Measurements from ENCODE around the gene SIN3B.

SIN3B gene

GRCh38 chr19:16824658-16825311 lies 4.4 kb upstream of the SIN3B start:
- peak overlapping the region; percentile 84 for H3K27ac ChIP-seq
- TF ChIP-seq, protein P1, sequence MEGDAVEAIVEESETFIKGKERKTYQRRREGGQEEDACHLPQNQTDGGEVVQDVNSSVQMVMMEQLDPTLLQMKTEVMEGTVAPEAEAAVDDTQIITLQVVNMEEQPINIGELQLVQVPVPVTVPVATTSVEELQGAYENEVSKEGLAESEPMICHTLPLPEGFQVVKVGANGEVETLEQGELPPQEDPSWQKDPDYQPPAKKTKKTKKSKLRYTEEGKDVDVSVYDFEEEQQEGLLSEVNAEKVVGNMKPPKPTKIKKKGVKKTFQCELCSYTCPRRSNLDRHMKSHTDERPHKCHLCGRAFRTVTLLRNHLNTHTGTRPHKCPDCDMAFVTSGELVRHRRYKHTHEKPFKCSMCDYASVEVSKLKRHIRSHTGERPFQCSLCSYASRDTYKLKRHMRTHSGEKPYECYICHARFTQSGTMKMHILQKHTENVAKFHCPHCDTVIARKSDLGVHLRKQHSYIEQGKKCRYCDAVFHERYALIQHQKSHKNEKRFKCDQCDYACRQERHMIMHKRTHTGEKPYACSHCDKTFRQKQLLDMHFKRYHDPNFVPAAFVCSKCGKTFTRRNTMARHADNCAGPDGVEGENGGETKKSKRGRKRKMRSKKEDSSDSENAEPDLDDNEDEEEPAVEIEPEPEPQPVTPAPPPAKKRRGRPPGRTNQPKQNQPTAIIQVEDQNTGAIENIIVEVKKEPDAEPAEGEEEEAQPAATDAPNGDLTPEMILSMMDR (conservative IDR thresholded peaks at IDR 0.05; ENCODE audit: low read depth) = no peak
- DNase-seq (ENCODE audit: low spot score) = no peak
- POLR2A ChIA-PET (ENCODE audit: low non-redundant PET) = no interaction called here
- CTCF ChIA-PET = interaction anchor here (0.6 kb wide), 3 partner anchors 14 to 458 kb away, joined by 3 to 5 read pairs (median 4); no protein-coding TSS in a partner anchor

DNA sequence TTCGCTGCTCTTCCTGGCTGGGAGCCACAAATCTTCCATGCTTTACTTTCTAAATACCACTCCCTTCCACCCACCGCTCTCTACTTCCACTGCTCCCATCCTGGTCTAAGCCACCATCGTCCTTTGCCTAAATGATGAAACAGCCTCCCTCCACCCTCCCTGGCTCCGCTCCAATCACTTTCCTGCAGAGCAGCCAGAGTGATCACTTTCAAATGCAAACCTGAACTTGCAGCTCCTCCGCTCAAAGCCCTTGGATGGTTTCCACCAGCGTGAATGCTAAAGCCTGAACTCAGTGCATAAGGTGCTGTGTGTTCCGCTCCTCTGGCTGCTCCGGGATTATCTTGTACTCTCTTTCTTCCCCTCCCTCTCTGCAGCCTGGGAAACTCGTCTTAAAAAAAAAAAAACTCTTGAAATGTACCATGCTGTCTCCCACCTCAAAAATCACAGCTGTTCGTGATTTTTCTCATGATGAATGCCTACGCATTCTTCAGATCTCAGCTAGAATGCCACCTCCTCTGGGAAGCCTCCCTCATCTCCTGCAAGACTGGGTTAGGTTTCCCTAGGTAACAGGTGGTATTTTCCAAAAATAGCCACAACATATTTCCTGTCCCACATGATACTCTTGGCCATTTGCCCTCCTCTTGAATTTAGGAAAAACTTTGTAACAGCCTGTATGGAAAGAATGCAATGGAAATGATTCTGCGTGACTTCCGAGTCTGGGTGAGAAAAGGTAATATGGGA lies 3.7 kb upstream of the SIN3B start:
- ChIA-PET CTCF (interaction anchor here (0.6 to 0.7 kb wide), 4 partner anchors 14 to 458 kb away, joined by 3 to 5 read pairs (median 4); no protein-coding TSS in a partner anchor), POLR2A (ENCODE audit: low non-redundant PET) (no interaction called here)
- TF ChIP-seq, protein P1 (conservative IDR thresholded peaks at IDR 0.05; ENCODE audit: low read depth) = no peak
- peak overlapping the region; percentile 84 for H3K27ac ChIP-seq
- no peak for DNase-seq (ENCODE audit: low spot score)

DNA sequence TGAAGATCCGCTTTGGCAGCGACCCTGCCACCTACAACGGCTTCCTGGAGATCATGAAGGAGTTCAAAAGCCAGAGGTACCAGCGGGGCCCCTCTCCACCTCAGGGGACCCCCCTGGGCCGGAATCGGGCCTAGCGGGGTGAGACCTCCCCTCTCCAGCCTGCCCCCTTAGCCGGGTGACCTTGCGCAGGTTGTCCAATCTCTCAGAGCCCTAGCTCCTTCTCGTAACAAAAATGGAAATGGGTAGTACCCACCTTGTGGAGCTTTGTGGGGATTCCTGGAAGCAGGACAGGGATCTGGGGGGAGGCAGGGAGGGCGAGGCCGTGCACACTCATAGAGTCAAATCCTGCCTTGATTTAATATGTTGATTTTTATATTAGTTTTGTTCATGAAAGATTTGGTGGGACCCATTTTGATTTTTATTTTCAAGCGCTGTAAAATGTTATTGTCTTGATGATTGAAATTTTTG lies 658 bp downstream of the SIN3B start:
- TF ChIP-seq, protein P1 (conservative IDR thresholded peaks at IDR 0.05; ENCODE audit: low read depth) = no peak
- ChIA-PET CTCF (no interaction called here), POLR2A (ENCODE audit: low non-redundant PET) (interaction anchor here (0.6 kb wide), 1 partner anchor 238 kb away, joined by 3 read pairs; no protein-coding TSS in a partner anchor)
- H3K27ac ChIP-seq = peak overlapping the region; percentile 74
- DNase-seq (ENCODE audit: low spot score) = peak; percentile 28

- POLR2A ChIA-PET (ENCODE audit: low non-redundant PET) = no interaction called here
- H3K27ac ChIP-seq = peak overlapping the region; percentile 32
- TF ChIP-seq, protein P1 (conservative IDR thresholded peaks at IDR 0.05; ENCODE audit: low read depth) = no peak
- no peak for DNase-seq (ENCODE audit: low spot score)
- CTCF ChIA-PET = interaction anchor here (0.6 kb wide), 1 partner anchor 191 kb away, joined by 3 read pairs; no protein-coding TSS in a partner anchor
Observed at GRCh38 chr19:16830679-16831078, 1.5 kb downstream of the SIN3B start.

- no peak for DNase-seq (ENCODE audit: low spot score)
- TF ChIP-seq, protein P1 (conservative IDR thresholded peaks at IDR 0.05; ENCODE audit: low read depth) = no peak
- ChIA-PET POLR2A (ENCODE audit: low non-redundant PET) (no interaction called here), CTCF (no interaction called here)
- H3K27ac ChIP-seq = 0 out of 2 replicates have a peak overlapping the region, but pooled peaks have one; percentile 32
Observed at GRCh38 chr19:16831531-16831930, 2.3 kb downstream of the SIN3B start.

DNA sequence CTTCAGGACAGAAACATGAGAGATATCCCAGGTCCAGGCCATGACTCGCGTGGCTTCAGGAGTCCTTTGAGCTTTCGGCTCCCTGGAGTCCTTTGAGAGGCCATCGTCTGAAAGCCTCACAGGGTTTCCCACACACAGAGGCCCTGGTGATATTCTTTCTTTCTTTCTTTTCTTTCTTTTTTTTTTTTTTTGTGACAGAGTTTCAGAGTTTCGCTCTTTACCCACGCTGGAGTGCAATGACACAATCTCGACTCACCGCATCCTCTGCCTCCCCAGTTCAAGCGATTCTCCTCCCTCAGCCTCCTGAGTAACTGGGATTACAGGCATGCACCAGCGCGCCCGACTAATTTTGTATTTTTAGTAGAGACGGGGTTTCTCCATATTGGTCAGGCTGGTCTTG lies 5.5 kb downstream of the SIN3B start:
- CTCF ChIA-PET = interaction anchor here (0.6 kb wide), 1 partner anchor 253 kb away, joined by 6 read pairs; no protein-coding TSS in a partner anchor
- TF ChIP-seq, protein P1 (conservative IDR thresholded peaks at IDR 0.05; ENCODE audit: low read depth) = no peak
- H3K27ac ChIP-seq = peak overlapping the region; percentile 23
- POLR2A ChIA-PET (ENCODE audit: low non-redundant PET) = no interaction called here
- DNase-seq (ENCODE audit: low spot score) = no peak

Data from RWPE1 (cell line).